Measurements from ENCODE around the gene MIOX.

DNA sequence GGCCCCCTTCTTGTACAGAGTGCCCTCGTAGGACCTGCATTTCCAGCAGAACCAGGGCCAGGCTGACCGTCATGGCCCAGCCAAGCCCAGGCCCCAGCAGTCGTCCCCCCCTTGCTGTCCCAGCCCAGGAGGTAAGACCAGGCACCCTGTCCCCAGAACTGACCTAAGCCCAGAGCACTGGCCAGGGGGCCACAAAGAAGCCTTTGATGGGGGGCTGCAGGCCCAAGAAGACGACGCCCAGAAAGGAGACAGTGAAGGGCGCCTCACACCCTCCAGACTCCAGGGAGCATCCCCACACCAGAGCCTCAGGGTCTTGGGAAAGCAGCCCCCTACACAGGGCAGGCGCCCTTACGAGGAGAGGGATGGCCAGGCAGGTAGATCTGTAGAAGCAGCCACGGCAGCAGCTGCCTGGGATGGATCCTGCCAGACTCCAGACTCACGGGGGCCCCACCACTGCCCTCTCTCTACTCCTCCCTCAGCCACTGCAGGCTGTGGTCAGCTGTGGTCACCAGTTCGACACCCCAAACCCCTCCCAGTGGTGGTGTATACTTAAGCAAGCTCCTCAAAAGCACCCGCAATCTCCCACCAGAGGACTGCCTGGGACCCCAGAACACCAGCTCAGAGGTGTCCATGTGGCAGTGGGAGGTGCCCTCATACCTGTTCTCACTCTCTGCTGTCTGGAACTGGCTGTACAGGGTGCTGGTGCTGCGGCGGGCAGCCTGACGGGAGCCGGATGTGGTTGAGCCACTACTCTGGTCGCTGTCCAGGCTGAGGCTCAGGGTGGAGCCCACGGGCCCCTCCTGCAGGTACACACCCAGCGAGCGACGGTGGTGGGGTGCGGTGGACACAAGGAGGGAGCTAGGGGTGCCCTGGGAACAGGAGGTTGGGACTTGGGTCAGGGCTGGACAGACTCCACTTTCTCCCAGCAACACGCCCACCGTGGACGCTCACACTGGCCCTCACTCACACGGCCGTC is 38.8 kb upstream of the MIOX start:
- TF ChIP-seq, protein P1, sequence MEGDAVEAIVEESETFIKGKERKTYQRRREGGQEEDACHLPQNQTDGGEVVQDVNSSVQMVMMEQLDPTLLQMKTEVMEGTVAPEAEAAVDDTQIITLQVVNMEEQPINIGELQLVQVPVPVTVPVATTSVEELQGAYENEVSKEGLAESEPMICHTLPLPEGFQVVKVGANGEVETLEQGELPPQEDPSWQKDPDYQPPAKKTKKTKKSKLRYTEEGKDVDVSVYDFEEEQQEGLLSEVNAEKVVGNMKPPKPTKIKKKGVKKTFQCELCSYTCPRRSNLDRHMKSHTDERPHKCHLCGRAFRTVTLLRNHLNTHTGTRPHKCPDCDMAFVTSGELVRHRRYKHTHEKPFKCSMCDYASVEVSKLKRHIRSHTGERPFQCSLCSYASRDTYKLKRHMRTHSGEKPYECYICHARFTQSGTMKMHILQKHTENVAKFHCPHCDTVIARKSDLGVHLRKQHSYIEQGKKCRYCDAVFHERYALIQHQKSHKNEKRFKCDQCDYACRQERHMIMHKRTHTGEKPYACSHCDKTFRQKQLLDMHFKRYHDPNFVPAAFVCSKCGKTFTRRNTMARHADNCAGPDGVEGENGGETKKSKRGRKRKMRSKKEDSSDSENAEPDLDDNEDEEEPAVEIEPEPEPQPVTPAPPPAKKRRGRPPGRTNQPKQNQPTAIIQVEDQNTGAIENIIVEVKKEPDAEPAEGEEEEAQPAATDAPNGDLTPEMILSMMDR (IDR thresholded peaks at IDR 0.05): no peak
- no peak for TF ChIP-seq POLR2A (IDR thresholded peaks at IDR 0.05)

Measured in lower leg skin (tissue), 3 donors.